ENCODE results near the gene DDX10. TPM values are rescaled to one million over a fixed set of nuclear protein-coding genes. Genes with fewer than 3 reads are reported as not detected.

The DDX10 gene
- total and polyA plus RNA-seq, 9 donors, result 13.1 to 34.3 (median 25.7) TPM

GRCh38 chr11:108781946-108782345 is 117.1 kb downstream of the DDX10 start:
- no peaks in the 10 kb centered on the region for H3K9me3 ChIP-seq
- DNase-seq, result no peak
- H3K27me3 ChIP-seq, result no peaks in the 10 kb centered on the region
- no peaks in the 10 kb centered on the region for H3K36me3 ChIP-seq
- WGBS, 3 donors, result 13 to 20% (median 16%) methylated on average over 2 of the region's 2 CpGs
- TF ChIP-seq POLR2A (IDR thresholded peaks at IDR 0.05), result no peak
- no peak for TF ChIP-seq EP300 (IDR thresholded peaks at IDR 0.05)
- TF ChIP-seq CTCF (IDR thresholded peaks at IDR 0.05), result no peak
- no peak overlapping the region for H3K4me3 ChIP-seq
- intact Hi-C loops (cut with DNase I), result no loop called here
- H3K27ac ChIP-seq, result no peak overlapping the region
- H3K4me1 ChIP-seq (ENCODE audit: insufficient read depth), result peaks cover 3% of the 10 kb centered on the region

- 95 to 97% (median 95%) methylated on average over 5 of the region's 5 CpGs for WGBS, 3 donors
- Histone ChIP-seq H3K27ac (no peak overlapping the region), H3K27me3 (no peaks in the 10 kb centered on the region), H3K36me3 (no peaks in the 10 kb centered on the region), H3K4me3 (no peak overlapping the region), H3K9me3 (no peaks in the 10 kb centered on the region), H3K4me1 (ENCODE audit: insufficient read depth) (peaks cover 7% of the 10 kb centered on the region)
- no peak for TF ChIP-seq EP300 (IDR thresholded peaks at IDR 0.05)
- TF ChIP-seq CTCF (IDR thresholded peaks at IDR 0.05), result no peak
- no peak for TF ChIP-seq POLR2A (IDR thresholded peaks at IDR 0.05)
- no peak for DNase-seq
- intact Hi-C loops (cut with DNase I), result no loop called here
These were observed 121.6 kb downstream of the DDX10 start for GRCh38 chr11:108786281-108786990.

- no peaks in the 10 kb centered on the region for H3K36me3 ChIP-seq
- WGBS, 3 donors, result 94 to 98% (median 97%) methylated on average over 6 of the region's 6 CpGs
- peaks cover 4% of the 10 kb centered on the region for H3K4me1 ChIP-seq (ENCODE audit: insufficient read depth)
- no peaks in the 10 kb centered on the region for H3K27me3 ChIP-seq
- no peak for DNase-seq
- H3K27ac ChIP-seq, result no peak overlapping the region
- intact Hi-C loops (cut with DNase I), result no loop called here
- TF ChIP-seq POLR2A (IDR thresholded peaks at IDR 0.05) (no peak), CTCF (IDR thresholded peaks at IDR 0.05) (no peak), EP300 (IDR thresholded peaks at IDR 0.05) (no peak)
- no peaks in the 10 kb centered on the region for H3K9me3 ChIP-seq
- no peak overlapping the region for H3K4me3 ChIP-seq
These were observed 122.2 kb downstream of the DDX10 start for GRCh38 chr11:108787105-108787504.

GRCh38 chr11:108788565-108789199 is 123.8 kb downstream of the DDX10 start:
- Histone ChIP-seq H3K27ac (no peak overlapping the region), H3K36me3 (no peaks in the 10 kb centered on the region), H3K27me3 (no peaks in the 10 kb centered on the region), H3K4me1 (ENCODE audit: insufficient read depth) (peaks cover 4% of the 10 kb centered on the region), H3K4me3 (no peak overlapping the region), H3K9me3 (no peaks in the 10 kb centered on the region)
- WGBS, 3 donors, result 90 to 93% (median 90%) methylated on average over 5 of the region's 5 CpGs
- TF ChIP-seq EP300 (IDR thresholded peaks at IDR 0.05) (no peak), POLR2A (IDR thresholded peaks at IDR 0.05) (no peak), CTCF (IDR thresholded peaks at IDR 0.05) (no peak)
- intact Hi-C loops (cut with DNase I), result no loop called here
- DNase-seq, result no peak

All from ovary (tissue), 9 donors.